ENCODE results near the gene DUSP1. TPM values are rescaled to one million over a fixed set of nuclear protein-coding genes. Genes with fewer than 3 reads are reported as not detected.

Gene DUSP1, protein sequence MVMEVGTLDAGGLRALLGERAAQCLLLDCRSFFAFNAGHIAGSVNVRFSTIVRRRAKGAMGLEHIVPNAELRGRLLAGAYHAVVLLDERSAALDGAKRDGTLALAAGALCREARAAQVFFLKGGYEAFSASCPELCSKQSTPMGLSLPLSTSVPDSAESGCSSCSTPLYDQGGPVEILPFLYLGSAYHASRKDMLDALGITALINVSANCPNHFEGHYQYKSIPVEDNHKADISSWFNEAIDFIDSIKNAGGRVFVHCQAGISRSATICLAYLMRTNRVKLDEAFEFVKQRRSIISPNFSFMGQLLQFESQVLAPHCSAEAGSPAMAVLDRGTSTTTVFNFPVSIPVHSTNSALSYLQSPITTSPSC
- total RNA-seq (10 to 100 TPM; 18.0 to 18.8 TPM), polyA plus RNA-seq (100 to 1,000 TPM; 297 to 879 TPM)

DNA sequence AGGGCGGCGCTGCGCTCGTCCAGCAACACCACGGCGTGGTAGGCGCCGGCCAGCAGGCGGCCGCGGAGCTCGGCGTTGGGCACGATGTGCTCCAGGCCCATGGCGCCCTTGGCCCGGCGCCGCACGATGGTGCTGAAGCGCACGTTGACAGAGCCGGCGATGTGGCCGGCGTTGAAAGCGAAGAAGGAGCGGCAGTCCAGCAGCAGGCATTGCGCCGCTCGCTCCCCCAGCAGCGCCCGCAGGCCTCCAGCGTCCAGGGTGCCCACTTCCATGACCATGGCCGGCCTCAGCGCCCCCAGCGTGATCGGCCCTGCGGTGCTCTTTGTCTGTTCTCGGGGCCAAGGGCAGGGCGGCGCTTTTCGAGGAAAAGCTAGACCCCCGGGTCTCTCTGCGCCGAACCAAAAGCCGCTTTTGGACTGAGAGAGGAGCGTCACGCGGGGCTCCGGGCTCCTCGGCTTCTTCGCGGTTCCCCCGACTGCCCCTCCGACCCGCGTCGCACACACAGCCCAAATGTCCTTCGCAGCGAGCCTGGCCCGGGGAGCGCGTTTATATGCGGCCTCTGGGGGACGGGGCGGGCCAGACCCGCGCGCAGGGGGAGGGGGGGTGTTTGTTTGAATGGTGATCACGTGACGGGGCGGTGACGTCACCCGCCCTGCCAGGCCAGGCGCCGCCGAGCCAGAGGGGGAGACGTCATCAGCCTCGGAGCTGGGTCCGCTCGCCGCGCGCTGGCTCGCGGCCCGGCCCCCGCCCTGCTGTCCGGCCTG, at the start of gene DUSP1:
Gene DUSP1 (minus strand): TSS at position 521 of the 764 bp plus-strand sequence. CDS start 243 bp downstream, at position 278.
- Histone ChIP-seq H3K4me3 (ENCODE audit: low read length in 2 of 2) (peak within 1 kb of the TSS; percentile 83 to 92), H3K4me1 (ENCODE audit: insufficient read depth, low read length) (peaks cover 64% of the 10 kb centered on the region), H3K27ac (ENCODE audit: low read depth, low read length) (peak within 1 kb of the TSS; percentile 100), H3K9me3 (ENCODE audit: control insufficient read depth in 1 of 2, low read length in 2 of 2) (no peaks in the 10 kb centered on the region), H3K27me3 (ENCODE audit: insufficient read depth, low read length) (no peaks in the 10 kb centered on the region), H3K36me3 (ENCODE audit: insufficient read depth, low read length) (peaks cover 22% of the 10 kb centered on the region)
- peaks cover 29 to 47% of the 10 kb centered on the region in 2 donors for H3K36me3 Mint-ChIP-seq
- peak; percentile 97 to 98 (median 98) for DNase-seq
- H3K27ac Mint-ChIP-seq: peak within 1 kb of the TSS; percentile 99 to 100 (median 100)
- peaks cover 0 to 3% of the 10 kb centered on the region in 2 donors for H3K27me3 Mint-ChIP-seq
- peaks cover 0 to 28% (median 0%) of the 10 kb centered on the region in 8 donors for H3K9me3 Mint-ChIP-seq
- CTCF ChIA-PET (ENCODE audit: partially characterized antibody): interaction anchor here (0.7 to 5.3 kb wide), 19 partner anchors 11 to 188 kb away, joined by 3 to 68 read pairs (median 7); partner anchors contain the start of genes ERGIC1 and RPL26L1
- peak within 1 kb of the TSS; percentile 93 to 98 (median 96) for H3K4me3 Mint-ChIP-seq
- H3K4me1 Mint-ChIP-seq: peaks cover 47 to 89% (median 60%) of the 10 kb centered on the region in 4 donors
- intact Hi-C loops (cut with micrococcal nuclease): loop anchor here (5.0 to 10.0 kb wide), 3 partner anchors 374 to 1384 kb away; partner anchors contain the start of genes BNIP1, NPM1 and STK10
- POLR2A ChIA-PET (ENCODE audit: partially characterized antibody): interaction anchor here (0.6 to 5.2 kb wide), 61 partner anchors 7 to 1147 kb away, joined by 3 to 114 read pairs (median 6); partner anchors contain the start of genes ATP6V0E1, BNIP1, CPEB4 and ERGIC1

- CTCF ChIA-PET (ENCODE audit: partially characterized antibody): no interaction called here
- peaks cover 0 to 6% (median 2%) of the 10 kb centered on the region in 8 donors for H3K9me3 Mint-ChIP-seq
- Histone ChIP-seq H3K36me3 (ENCODE audit: insufficient read depth, low read length) (no peaks in the 10 kb centered on the region), H3K9me3 (ENCODE audit: control insufficient read depth in 1 of 2, low read length in 2 of 2) (no peaks in the 10 kb centered on the region), H3K4me3 (ENCODE audit: low read length in 2 of 2) (no peak overlapping the region), H3K27ac (ENCODE audit: low read depth, low read length) (no peak overlapping the region), H3K4me1 (ENCODE audit: insufficient read depth, low read length) (no peaks in the 10 kb centered on the region), H3K27me3 (ENCODE audit: insufficient read depth, low read length) (no peaks in the 10 kb centered on the region)
- H3K4me3 Mint-ChIP-seq: no peak overlapping the region
- H3K36me3 Mint-ChIP-seq: peaks cover 0 to 2% of the 10 kb centered on the region in 2 donors
- DNase-seq: no peak
- intact Hi-C loops (cut with micrococcal nuclease): no loop called here
- peaks cover 0 to 1% (median 0%) of the 10 kb centered on the region in 4 donors for H3K4me1 Mint-ChIP-seq
- no peaks in the 10 kb centered on the region for H3K27me3 Mint-ChIP-seq
- peak overlapping the region in 1 of 7 donors; percentile 17 for H3K27ac Mint-ChIP-seq
- POLR2A ChIA-PET (ENCODE audit: partially characterized antibody): no interaction called here
These were observed 49.2 kb upstream of the DUSP1 start for GRCh38 chr5:172820046-172820767.

GRCh38 chr5:172819569-172819968, 48.6 kb upstream of the DUSP1 start:
- no peaks in the 10 kb centered on the region for H3K27me3 ChIP-seq (ENCODE audit: insufficient read depth, low read length)
- no peak overlapping the region for H3K4me3 Mint-ChIP-seq
- peaks cover 0 to 1% (median 0%) of the 10 kb centered on the region in 8 donors for H3K9me3 Mint-ChIP-seq
- no peaks in the 10 kb centered on the region for H3K27me3 Mint-ChIP-seq
- CTCF ChIA-PET (ENCODE audit: partially characterized antibody): no interaction called here
- H3K27ac ChIP-seq (ENCODE audit: low read depth, low read length): no peak overlapping the region
- DNase-seq: no peak
- H3K36me3 ChIP-seq (ENCODE audit: insufficient read depth, low read length): no peaks in the 10 kb centered on the region
- no peaks in the 10 kb centered on the region for H3K4me1 ChIP-seq (ENCODE audit: insufficient read depth, low read length)
- H3K36me3 Mint-ChIP-seq: no peaks in the 10 kb centered on the region
- H3K27ac Mint-ChIP-seq: no peak overlapping the region
- H3K9me3 ChIP-seq (ENCODE audit: control insufficient read depth in 1 of 2, low read length in 2 of 2): no peaks in the 10 kb centered on the region
- intact Hi-C loops (cut with micrococcal nuclease): no loop called here
- H3K4me3 ChIP-seq (ENCODE audit: low read length in 2 of 2): no peak overlapping the region
- POLR2A ChIA-PET (ENCODE audit: partially characterized antibody): no interaction called here
- H3K4me1 Mint-ChIP-seq: peaks cover 0 to 1% (median 0%) of the 10 kb centered on the region in 4 donors

DNA sequence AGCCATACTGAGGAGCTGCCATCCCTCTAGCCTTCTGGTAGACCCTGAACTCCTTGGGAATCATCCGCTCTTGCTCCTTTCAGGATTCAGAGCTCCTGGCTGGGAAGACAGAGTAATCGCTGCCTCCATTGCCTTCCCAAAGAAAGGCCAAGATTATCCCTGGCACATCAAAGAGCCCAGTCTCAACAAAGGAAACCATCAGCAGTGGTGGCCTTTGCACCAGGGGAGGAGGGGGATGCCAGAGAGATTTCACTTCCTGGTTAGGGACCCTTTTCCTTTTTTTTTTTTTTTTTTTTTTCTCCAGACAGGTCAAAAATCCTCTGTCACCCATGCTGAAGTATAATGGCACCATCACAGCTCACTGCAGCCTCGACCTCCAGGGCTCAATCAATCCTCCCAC, 47.1 kb upstream of the DUSP1 start:
- no peaks in the 10 kb centered on the region for H3K36me3 Mint-ChIP-seq
- Histone ChIP-seq H3K27ac (ENCODE audit: low read depth, low read length) (no peak overlapping the region), H3K27me3 (ENCODE audit: insufficient read depth, low read length) (no peaks in the 10 kb centered on the region), H3K4me3 (ENCODE audit: low read length in 2 of 2) (no peak overlapping the region), H3K9me3 (ENCODE audit: control insufficient read depth in 1 of 2, low read length in 2 of 2) (no peaks in the 10 kb centered on the region), H3K4me1 (ENCODE audit: insufficient read depth, low read length) (no peaks in the 10 kb centered on the region), H3K36me3 (ENCODE audit: insufficient read depth, low read length) (no peaks in the 10 kb centered on the region)
- H3K9me3 Mint-ChIP-seq: no peaks in the 10 kb centered on the region
- CTCF ChIA-PET (ENCODE audit: partially characterized antibody): no interaction called here
- intact Hi-C loops (cut with micrococcal nuclease): no loop called here
- no peak overlapping the region for H3K27ac Mint-ChIP-seq
- no peak overlapping the region for H3K4me3 Mint-ChIP-seq
- POLR2A ChIA-PET (ENCODE audit: partially characterized antibody): interaction anchor here (1.1 kb wide), 1 partner anchor 46 kb away, joined by 3 read pairs; no protein-coding TSS in a partner anchor
- no peak for DNase-seq
- H3K4me1 Mint-ChIP-seq: peaks cover 0 to 1% (median 0%) of the 10 kb centered on the region in 4 donors
- H3K27me3 Mint-ChIP-seq: peaks cover 0 to 1% of the 10 kb centered on the region in 2 donors

DNA sequence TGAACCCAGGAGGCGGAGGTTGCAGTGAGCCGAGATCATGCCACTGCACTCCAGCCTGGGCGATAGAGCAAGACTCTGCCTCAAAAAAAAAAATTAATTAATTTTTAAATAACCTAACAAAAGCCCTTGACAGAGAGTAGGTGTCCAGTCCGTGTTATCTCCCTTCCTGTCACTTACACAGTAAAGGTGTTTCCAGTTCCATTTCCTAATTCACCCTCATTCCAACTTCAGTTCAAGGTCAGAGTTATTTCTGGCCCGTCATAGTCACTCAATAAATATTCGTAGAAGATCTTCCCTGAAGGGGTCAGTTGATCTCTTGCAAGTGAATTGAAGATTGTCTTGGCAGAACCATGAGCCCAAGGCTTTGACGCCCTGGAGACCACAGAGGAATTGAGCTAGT, 46.7 kb upstream of the DUSP1 start:
- Mint-ChIP-seq H3K4me3 (no peak overlapping the region), H3K4me1 (peaks cover 0 to 1% (median 0%) of the 10 kb centered on the region in 4 donors), H3K9me3 (no peaks in the 10 kb centered on the region), H3K27me3 (peaks cover 0 to 3% of the 10 kb centered on the region in 2 donors), H3K27ac (no peak overlapping the region), H3K36me3 (no peaks in the 10 kb centered on the region)
- DNase-seq: no peak
- Histone ChIP-seq H3K4me1 (ENCODE audit: insufficient read depth, low read length) (no peaks in the 10 kb centered on the region), H3K27ac (ENCODE audit: low read depth, low read length) (no peak overlapping the region), H3K36me3 (ENCODE audit: insufficient read depth, low read length) (no peaks in the 10 kb centered on the region), H3K4me3 (ENCODE audit: low read length in 2 of 2) (no peak overlapping the region), H3K27me3 (ENCODE audit: insufficient read depth, low read length) (no peaks in the 10 kb centered on the region), H3K9me3 (ENCODE audit: control insufficient read depth in 1 of 2, low read length in 2 of 2) (no peaks in the 10 kb centered on the region)
- CTCF ChIA-PET (ENCODE audit: partially characterized antibody): no interaction called here
- intact Hi-C loops (cut with micrococcal nuclease): no loop called here
- POLR2A ChIA-PET (ENCODE audit: partially characterized antibody): interaction anchor here (1.1 kb wide), 1 partner anchor 46 kb away, joined by 3 read pairs; no protein-coding TSS in a partner anchor

DNA sequence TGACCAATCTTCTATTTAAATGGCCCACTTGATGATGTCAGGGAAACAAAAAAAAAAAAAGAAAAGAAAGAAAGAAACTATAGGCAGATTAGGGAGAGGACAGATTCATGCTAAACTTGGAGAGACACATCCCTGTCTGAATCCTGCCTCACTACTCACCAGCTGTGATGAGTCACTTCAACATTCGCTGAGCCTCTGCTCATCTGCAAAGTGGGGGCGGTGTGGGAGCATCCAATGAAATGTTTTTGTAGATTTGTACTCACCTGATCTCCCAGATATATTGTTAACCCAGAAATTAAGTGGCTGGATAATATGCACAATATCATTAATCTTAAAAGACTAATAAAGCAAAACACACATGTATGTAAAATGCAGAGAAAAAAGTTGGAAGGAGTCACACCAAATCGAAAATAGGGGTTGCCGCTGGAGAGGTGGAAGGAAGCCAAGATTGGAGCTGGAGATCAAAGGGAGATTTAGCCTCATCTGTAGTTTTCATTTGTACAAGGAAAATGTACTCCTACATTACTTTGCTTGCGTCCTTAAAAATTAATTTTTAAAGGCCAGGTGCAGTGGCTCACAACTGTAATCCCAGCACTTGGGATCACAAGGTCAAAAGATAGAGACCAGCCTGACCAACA, 46.0 kb upstream of the DUSP1 start:
- ChIA-PET CTCF (ENCODE audit: partially characterized antibody) (interaction anchor here (0.6 kb wide), 1 partner anchor 102 kb away, joined by 3 read pairs; no protein-coding TSS in a partner anchor), POLR2A (ENCODE audit: partially characterized antibody) (interaction anchor here (1.1 kb wide), 1 partner anchor 45 kb away, joined by 3 read pairs; no protein-coding TSS in a partner anchor)
- Mint-ChIP-seq H3K9me3 (no peaks in the 10 kb centered on the region), H3K4me3 (no peak overlapping the region), H3K27ac (no peak overlapping the region), H3K36me3 (no peaks in the 10 kb centered on the region), H3K27me3 (peaks cover 0 to 3% of the 10 kb centered on the region in 2 donors), H3K4me1 (peaks cover 0 to 1% (median 0%) of the 10 kb centered on the region in 4 donors)
- no peak for DNase-seq
- intact Hi-C loops (cut with micrococcal nuclease): no loop called here
- H3K4me1 ChIP-seq (ENCODE audit: insufficient read depth, low read length): no peaks in the 10 kb centered on the region
- no peak overlapping the region for H3K4me3 ChIP-seq (ENCODE audit: low read length in 2 of 2)
- H3K36me3 ChIP-seq (ENCODE audit: insufficient read depth, low read length): no peaks in the 10 kb centered on the region
- H3K27me3 ChIP-seq (ENCODE audit: insufficient read depth, low read length): no peaks in the 10 kb centered on the region
- no peaks in the 10 kb centered on the region for H3K9me3 ChIP-seq (ENCODE audit: control insufficient read depth in 1 of 2, low read length in 2 of 2)
- no peak overlapping the region for H3K27ac ChIP-seq (ENCODE audit: low read depth, low read length)
